Uterus (tissue), 4 donors: Measurements from ENCODE around the gene IRF8. TPM values are rescaled to one million over a fixed set of nuclear protein-coding genes. Genes with fewer than 3 reads are reported as not detected.

Experiments used
- DNase-seq, 2 donors: peaks; one replicate each; pipeline ENCODE4 v3.0.0-alpha.2; 2019 to 2020
- H3K27ac ChIP-seq, 2 donors: fragments of 200-600 bp; sonication (generic); 1 replicate in 1 of 2; 2 replicates in 1 of 2; pipeline ENCODE4 v1.5.1; 2016 to 2018
- H3K27me3 ChIP-seq, 2 donors: fragments of 200-600 bp; sonication (generic); one replicate each; pipeline ENCODE4 v1.5.1; 2018 to 2019; ENCODE audit warnings: control low read depth in 1 of 2
- H3K36me3 ChIP-seq, 2 donors: fragments of 200-600 bp; sonication (generic); one replicate each; pipeline ENCODE4 v1.5.1; 2019; ENCODE audit warnings: control low read depth in 1 of 2
- H3K4me1 ChIP-seq, 2 donors: fragments of 200-600 bp; sonication (generic); one replicate each; pipeline ENCODE4 v1.5.1; 2018 to 2019; ENCODE audit warnings: control low read depth in 1 of 2
- H3K4me3 ChIP-seq, 2 donors: fragments of 200-600 bp; sonication (generic); 1 replicate in 1 of 2; 2 replicates in 1 of 2; pipeline ENCODE4 v1.5.1; 2018 to 2019; ENCODE audit warnings: mild to moderate bottlenecking in 1 of 2
- H3K9me3 ChIP-seq, 2 donors: fragments of 200-600 bp; sonication (generic); one replicate each; pipeline ENCODE4 v1.5.1; 2019; ENCODE audit warnings: control low read depth in 1 of 2
- POLR2A ChIP-seq, 2 donors: fragments of 450-650 bp; IDR thresholded peaks; one replicate each; pipeline ENCODE4 v1.6.1; 2016; ENCODE audit warnings: antibody characterized with exemption in 2 of 2, mild to moderate bottlenecking in 1 of 2, moderate library complexity in 1 of 2
- intact Hi-C: fragments of 100-400 bp; cut with DNase I; formaldehyde crosslinking; loops from one replicate; pipeline ENCODE4 v1.15.1; 2023; ENCODE audit warnings: low total_unique reads
- total RNA-seq, 4 donors: library from RNA; depleted of rRNA in 3 of 4; stranded (reverse); fragments of >200 nt in 3 of 4; gene quantifications; one replicate each; pipeline versions ENCODE4 v1.1.0 to v1.2.4, GENCODE V29; 2014 to 2023
- TF ChIP-seq, protein P1 (sequence below), 4 experiments: fragments of 200-600 bp in 2 of 4; fragments of 450-650 bp in 2 of 4; sonication (generic) in 2 of 4; IDR thresholded peaks; one replicate each; pipeline ENCODE4 v1.5.1; 2016 to 2019; ENCODE audit warnings: antibody characterized with exemption in 4 of 4, mild to moderate bottlenecking in 2 of 4, moderate library complexity in 1 of 4
- donor health status: DM: yes; HTN: yes; CAD: no.

Gene IRF8
- total RNA-seq, 4 donors from 2014 or later = 3.7 to 17.3 (median 3.8) TPM; not detected in 1

DNA sequence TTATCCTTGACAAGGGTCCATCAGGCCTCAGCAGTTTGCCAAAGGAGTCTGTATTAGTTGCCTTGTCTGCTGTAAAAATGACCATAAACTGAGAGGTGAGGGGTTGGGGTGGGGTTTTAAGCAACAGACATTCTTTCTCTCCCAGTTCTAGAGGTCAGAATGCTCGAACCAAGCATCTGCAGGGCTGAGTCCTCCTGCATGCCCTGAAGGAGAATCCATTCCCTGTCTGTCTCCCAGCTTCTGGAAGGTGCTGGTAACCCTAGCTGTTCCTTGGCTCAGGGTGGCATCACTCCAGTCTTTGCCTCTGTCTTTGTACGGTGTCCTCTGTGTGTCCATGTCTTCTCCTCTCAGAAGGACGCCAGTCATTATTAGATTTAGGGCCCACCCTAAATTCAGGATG lies 17.5 kb upstream of the IRF8 start:
- H3K36me3 ChIP-seq = no peaks in the 10 kb centered on the region
- H3K27me3 ChIP-seq = no peaks in the 10 kb centered on the region
- H3K9me3 ChIP-seq = no peaks in the 10 kb centered on the region
- no peak for DNase-seq
- intact Hi-C loops = no loop called here
- H3K27ac ChIP-seq = no peak overlapping the region
- H3K4me1 ChIP-seq = no peaks in the 10 kb centered on the region
- TF ChIP-seq, protein P1, sequence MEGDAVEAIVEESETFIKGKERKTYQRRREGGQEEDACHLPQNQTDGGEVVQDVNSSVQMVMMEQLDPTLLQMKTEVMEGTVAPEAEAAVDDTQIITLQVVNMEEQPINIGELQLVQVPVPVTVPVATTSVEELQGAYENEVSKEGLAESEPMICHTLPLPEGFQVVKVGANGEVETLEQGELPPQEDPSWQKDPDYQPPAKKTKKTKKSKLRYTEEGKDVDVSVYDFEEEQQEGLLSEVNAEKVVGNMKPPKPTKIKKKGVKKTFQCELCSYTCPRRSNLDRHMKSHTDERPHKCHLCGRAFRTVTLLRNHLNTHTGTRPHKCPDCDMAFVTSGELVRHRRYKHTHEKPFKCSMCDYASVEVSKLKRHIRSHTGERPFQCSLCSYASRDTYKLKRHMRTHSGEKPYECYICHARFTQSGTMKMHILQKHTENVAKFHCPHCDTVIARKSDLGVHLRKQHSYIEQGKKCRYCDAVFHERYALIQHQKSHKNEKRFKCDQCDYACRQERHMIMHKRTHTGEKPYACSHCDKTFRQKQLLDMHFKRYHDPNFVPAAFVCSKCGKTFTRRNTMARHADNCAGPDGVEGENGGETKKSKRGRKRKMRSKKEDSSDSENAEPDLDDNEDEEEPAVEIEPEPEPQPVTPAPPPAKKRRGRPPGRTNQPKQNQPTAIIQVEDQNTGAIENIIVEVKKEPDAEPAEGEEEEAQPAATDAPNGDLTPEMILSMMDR (IDR thresholded peaks at IDR 0.05) = no peak
- TF ChIP-seq POLR2A (IDR thresholded peaks at IDR 0.05) = no peak
- no peak overlapping the region for H3K4me3 ChIP-seq

DNA sequence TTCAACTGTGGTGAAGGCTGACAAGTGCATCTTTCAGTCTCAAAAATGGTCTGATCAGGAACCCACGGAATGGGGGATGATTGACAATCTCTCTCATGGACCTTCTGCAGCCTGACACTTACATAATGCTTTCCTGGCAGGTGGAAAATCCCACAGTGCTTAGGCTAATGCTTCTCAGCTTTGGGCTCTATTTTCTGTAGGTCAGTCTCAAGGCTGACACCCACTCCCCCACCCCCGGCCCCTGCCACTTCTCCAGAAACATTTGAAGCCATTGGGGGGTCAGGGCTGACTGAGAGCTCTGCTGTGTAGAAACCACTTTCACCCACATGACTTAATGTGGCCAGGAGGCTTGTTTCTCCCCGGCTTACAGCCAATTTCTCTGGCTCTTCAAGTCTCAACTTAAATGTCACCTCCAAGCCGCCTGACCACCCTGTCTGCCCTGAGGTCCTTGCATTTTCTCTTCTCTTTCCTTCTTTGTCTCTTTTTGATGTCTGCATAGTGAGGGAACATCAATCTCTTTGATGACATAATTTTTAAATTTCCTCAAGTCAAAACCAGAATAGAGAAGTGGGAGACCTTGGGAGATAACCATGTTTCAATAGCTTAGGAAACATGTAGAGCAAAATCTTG lies 16.7 kb upstream of the IRF8 start:
- no peak for DNase-seq
- Histone ChIP-seq H3K36me3 (no peaks in the 10 kb centered on the region), H3K4me1 (no peaks in the 10 kb centered on the region), H3K9me3 (no peaks in the 10 kb centered on the region), H3K27ac (no peak overlapping the region), H3K4me3 (no peak overlapping the region), H3K27me3 (no peaks in the 10 kb centered on the region)
- intact Hi-C loops = no loop called here
- TF ChIP-seq POLR2A (IDR thresholded peaks at IDR 0.05) = no peak
- TF ChIP-seq, protein P1 (IDR thresholded peaks at IDR 0.05) = no peak

DNA sequence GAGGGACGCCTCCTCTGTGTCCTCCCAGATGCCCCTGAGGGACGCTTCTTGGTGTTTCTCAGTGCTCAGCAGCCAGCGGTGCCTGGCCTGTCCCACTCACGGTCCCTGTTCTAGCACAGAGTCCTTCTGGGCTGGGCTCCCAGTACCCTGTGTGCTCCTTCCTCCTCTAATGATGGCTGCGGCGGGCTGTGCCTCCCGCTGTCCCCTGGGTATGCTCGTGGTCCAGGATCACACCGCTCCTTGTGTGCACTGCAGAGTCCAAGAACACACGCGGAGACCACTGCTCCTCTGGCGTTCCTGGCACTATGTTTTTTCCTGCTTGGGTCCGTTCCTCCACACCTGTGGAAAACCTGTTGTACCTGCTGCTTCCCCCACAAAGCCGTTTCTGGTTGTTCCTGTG lies 15.1 kb upstream of the IRF8 start:
- DNase-seq = no peak
- H3K27me3 ChIP-seq = no peaks in the 10 kb centered on the region
- no peak overlapping the region for H3K27ac ChIP-seq
- intact Hi-C loops = no loop called here
- no peaks in the 10 kb centered on the region for H3K9me3 ChIP-seq
- H3K4me3 ChIP-seq = no peak overlapping the region
- H3K4me1 ChIP-seq = no peaks in the 10 kb centered on the region
- TF ChIP-seq POLR2A (IDR thresholded peaks at IDR 0.05) = no peak
- TF ChIP-seq, protein P1 (IDR thresholded peaks at IDR 0.05) = no peak
- no peaks in the 10 kb centered on the region for H3K36me3 ChIP-seq

DNA sequence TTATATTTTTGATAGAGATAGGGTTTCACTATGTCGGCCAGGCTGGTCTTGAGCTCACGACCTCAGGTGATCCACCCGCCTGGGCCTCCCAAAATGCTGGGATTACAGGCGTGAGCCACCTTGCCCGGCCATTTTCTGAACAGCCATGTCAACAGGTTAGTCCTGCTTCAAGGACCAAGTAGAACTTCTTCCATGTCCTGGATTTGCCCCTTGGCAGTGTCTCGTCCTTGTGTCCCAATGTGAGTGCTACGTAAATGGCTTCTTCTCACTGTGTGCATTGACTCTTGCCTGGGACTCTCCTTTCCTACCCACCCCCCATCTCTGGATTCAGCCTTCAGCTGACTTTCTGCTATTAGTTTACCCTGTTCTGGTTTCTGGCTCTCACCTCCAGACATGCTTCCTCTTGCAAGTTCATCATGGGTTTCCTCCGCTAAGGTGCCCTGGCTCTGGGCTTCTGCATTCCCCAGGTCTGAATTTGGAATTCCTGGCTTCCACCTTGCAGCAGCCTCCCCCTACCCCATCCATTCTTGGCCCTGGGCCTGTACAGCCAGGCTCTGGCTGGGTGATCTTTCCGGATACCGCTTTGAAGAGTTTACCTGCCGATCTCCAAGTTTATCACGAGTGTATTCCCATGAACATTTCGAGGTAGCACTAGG lies 14.0 kb upstream of the IRF8 start:
- Histone ChIP-seq H3K27ac (no peak overlapping the region), H3K9me3 (no peaks in the 10 kb centered on the region), H3K27me3 (no peaks in the 10 kb centered on the region), H3K36me3 (no peaks in the 10 kb centered on the region), H3K4me1 (no peaks in the 10 kb centered on the region), H3K4me3 (no peak overlapping the region)
- TF ChIP-seq POLR2A (IDR thresholded peaks at IDR 0.05) = no peak
- TF ChIP-seq, protein P1 (IDR thresholded peaks at IDR 0.05) = no peak
- DNase-seq = no peak
- intact Hi-C loops = no loop called here

DNA sequence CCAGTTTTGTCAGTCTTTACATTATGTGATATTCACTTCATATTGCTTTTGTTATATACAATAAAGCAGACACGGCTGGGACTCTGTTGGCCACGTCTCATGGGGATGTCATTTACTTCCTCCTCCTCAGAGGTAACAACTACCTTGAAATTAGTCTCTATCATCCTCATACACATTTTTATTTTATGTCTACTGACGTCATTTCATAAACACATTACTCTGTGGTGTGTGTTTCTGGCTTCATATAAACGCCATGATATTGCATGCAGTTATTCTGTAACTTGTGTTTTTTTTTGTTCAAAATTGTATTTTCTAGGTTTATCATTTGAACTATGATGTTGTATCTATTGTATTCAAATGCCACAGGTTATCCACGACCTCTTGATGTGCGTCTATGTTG lies 13.4 kb upstream of the IRF8 start:
- Histone ChIP-seq H3K27ac (no peak overlapping the region), H3K27me3 (no peaks in the 10 kb centered on the region), H3K4me1 (no peaks in the 10 kb centered on the region), H3K36me3 (no peaks in the 10 kb centered on the region), H3K9me3 (no peaks in the 10 kb centered on the region), H3K4me3 (no peak overlapping the region)
- no peak for DNase-seq
- intact Hi-C loops = no loop called here
- TF ChIP-seq, protein P1 (IDR thresholded peaks at IDR 0.05) = no peak
- TF ChIP-seq POLR2A (IDR thresholded peaks at IDR 0.05) = no peak
